ENCODE data around the gene TCL1A.

- TF ChIP-seq CTCF (IDR thresholded peaks at IDR 0.05) (no peak), POLR2A (IDR thresholded peaks at IDR 0.05) (no peak)
Observed at GRCh38 chr14:95727056-95727700, 13.3 kb upstream of the TCL1A start.
